GM12801 (cell line): ENCODE results near the gene LGI2.

Source experiments
- TF ChIP-seq, protein P1 (sequence below): IDR thresholded peaks from one replicate; pipeline ENCODE4 v1.5.1; 2011; ENCODE audit warnings: control low read depth; ENCODE audit not compliant: insufficient read length; ENCODE audit errors: extremely low read depth

Gene LGI2

DNA sequence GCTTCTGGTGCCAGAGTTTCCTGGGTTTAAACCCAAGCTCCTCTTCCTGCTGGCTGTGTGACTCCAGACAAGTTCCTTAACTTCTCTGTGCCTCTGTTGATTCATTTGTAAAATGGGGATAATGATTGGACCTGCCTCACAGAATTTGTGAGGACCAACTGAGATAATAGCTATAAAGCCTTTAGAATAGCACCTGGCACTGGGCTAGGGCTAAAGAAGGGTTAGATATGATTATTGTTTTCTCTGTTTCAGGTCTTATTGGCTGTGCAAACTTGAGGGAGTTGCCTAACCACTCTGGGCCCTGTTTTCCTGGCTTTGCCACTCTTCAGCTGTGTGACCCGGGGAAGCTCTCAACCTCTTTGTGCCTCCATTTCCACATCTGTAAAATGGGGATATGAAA, 37.8 kb downstream of the LGI2 start:
- TF ChIP-seq, protein P1, sequence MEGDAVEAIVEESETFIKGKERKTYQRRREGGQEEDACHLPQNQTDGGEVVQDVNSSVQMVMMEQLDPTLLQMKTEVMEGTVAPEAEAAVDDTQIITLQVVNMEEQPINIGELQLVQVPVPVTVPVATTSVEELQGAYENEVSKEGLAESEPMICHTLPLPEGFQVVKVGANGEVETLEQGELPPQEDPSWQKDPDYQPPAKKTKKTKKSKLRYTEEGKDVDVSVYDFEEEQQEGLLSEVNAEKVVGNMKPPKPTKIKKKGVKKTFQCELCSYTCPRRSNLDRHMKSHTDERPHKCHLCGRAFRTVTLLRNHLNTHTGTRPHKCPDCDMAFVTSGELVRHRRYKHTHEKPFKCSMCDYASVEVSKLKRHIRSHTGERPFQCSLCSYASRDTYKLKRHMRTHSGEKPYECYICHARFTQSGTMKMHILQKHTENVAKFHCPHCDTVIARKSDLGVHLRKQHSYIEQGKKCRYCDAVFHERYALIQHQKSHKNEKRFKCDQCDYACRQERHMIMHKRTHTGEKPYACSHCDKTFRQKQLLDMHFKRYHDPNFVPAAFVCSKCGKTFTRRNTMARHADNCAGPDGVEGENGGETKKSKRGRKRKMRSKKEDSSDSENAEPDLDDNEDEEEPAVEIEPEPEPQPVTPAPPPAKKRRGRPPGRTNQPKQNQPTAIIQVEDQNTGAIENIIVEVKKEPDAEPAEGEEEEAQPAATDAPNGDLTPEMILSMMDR: no peak

DNA sequence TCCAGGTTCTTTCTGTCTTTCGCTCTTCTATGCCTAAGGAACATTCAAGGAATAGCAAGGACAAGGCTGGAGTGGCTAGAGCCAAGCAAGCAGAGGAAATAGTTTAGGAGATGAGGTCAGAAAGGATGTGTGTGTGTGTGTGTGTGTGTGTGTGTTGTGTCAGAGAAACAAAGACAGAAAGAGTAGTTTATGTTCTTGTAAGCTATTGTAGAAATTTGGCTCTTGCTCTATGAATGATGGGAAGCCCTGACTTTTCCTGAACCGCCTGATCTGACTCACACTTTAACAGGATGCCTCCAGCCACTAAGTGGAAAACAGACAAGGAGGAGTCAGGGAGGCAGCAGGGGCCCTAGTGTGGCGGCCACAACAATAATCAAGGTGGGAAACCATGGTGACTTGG, 39.7 kb downstream of the LGI2 start:
- TF ChIP-seq, protein P1: no peak

DNA sequence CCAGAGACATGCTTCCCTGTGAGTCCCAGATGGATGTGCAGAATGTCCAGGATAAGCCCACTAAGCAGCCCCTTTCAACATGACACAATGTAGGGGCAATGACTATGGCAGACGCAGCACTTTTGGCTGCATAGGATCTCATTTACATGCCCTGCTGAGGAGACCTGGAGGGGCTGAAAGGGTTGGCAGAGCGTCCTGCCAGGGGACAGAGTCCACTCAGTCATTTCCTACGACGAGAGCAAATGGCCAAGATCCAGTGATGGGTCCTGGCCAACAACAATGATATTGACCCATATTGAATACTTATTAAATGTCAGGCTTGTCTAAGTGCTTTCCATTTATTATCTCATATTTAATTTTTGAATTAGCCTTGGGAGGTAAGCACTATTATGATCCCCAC, 41.4 kb downstream of the LGI2 start:
- TF ChIP-seq, protein P1: no peak

DNA sequence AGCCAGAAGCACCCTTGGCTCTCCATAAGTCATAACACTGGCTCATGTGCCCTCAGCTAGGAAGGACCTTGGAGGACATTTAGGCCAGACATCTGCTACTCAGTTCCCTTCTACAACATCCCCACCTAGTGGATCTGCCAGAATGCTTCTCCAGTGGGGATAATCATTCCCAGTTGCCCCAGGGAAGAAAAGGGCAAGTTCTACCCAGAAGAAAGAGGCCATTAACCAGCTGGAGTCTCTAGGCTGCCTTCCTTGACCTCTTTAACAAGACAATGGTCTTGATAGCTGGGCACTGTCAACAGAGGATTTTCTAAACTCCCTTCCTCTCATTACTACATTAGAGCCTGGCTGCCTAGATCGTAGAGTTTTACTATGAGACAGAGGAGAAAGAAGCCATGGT, 42.0 kb downstream of the LGI2 start:
- TF ChIP-seq, protein P1: no peak

DNA sequence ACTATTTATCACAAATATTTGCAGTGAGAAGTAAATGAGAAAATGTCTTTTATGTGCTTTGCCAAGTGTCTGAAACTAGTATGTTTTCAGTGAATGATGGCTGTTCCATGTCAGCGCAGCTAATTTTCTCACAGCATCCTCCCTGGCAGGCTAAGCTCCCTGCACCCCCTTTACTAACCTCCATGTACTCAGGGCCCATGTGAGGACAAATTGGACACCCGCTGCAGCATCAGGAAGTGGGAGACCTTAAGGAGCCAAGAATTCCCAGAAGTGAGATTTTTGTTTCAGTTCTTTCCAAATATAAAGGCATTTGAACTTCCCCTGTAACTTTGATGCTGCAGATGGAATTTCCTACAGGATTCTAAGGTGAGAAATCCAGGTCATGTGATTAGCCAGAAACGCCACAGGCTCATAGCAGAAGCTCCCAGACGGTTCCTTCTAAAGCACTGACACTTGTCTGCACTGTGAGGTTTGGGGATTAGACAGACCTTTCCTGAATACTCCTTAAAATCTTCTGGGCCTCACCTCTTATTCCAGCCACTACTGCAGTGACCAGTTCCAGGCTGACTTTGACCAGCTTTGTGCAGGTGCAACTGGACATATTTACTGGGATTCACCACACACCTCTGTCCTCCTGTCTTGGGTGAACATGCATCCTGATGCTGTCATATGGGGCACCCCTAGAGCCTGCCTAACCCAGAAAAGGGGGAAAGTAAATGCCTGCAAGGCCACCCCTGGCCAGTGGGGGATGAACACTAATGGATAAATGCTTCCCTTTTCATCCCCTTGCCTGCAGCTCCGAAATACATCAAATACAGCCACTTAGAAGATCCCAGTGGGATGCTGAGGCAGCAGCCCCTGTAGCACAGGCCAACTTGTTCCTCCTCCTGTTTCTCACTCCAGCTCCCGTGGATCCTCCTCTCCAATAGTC, 45.9 kb downstream of the LGI2 start:
- TF ChIP-seq, protein P1: no peak

DNA sequence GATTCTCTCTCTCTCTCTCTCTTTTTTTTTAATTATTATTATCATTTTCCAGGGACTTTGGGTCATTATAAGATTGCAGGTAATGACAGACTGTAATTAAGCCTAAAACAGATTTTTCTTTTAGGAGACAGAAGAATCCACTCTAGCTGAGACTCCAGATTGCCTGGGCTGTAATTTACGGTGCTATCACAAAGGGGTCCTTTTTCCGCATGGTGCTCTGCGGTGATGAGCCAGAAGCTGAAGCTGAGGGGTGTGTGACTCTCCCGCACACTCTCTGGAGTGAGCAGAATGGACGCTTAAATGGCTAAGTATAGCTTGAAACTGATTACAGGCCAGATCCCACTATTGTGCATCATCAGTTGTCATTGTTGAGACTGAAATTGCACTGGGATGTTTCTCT, 50.0 kb downstream of the LGI2 start:
- TF ChIP-seq, protein P1: no peak

DNA sequence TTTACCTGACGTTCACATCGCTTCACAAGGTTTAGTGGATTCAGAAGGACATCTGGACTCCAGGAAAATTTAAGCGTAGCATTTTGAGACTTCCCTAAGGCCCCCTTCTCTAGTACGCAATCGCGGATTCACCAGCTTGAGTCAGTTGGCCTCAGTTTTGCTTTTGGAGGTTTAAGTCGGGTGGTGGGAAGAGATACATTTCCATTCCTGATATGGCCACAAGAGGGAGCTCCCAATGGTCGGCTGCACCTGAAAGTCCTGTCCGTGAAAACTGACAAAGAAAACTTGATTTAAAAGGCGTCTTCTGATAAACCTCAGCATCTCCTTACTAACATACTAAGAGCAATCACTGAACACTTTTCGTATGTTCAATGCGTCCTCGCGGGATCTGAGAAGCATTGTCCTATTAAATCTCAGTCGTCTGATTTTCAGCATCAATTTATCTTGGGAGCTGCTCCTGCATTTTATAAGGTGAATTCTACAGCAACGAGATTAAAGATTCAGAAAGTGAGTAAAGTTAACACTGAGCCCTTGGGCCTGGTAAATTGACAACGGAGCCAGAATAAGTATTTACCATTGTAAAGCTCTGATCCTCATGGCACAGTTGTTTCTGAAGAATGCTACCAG, 50.6 kb downstream of the LGI2 start:
- TF ChIP-seq, protein P1: no peak
